IPS DF 4.7 (cell line): Measurements from ENCODE around the gene FLYWCH1.

Experiments
- DNase-seq: peaks from one replicate; pipeline ENCODE4 v3.0.0-alpha.2; 2013; ENCODE audit warnings: low spot score; ENCODE audit errors: extremely low read depth

The FLYWCH1 gene

DNA sequence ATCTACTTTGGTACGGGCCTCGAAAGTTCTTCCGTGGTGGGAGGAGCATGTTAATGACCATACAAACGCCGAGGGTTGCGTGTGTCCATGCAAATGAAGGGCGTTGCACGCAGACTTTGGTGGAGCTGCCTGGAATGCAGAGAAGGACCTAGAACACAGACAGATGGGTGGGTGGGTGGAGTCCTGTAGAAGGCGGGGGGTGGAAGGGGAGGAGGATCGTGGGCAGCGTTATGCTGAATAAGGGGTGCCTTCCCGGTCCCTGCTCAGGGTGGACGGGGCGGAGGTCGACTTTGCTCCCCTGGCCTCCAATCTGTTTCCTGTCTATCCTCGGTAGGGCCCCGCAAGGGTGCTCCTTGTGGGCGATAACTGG is 56.6 kb downstream of the FLYWCH1 start:
- no peak for DNase-seq

DNA sequence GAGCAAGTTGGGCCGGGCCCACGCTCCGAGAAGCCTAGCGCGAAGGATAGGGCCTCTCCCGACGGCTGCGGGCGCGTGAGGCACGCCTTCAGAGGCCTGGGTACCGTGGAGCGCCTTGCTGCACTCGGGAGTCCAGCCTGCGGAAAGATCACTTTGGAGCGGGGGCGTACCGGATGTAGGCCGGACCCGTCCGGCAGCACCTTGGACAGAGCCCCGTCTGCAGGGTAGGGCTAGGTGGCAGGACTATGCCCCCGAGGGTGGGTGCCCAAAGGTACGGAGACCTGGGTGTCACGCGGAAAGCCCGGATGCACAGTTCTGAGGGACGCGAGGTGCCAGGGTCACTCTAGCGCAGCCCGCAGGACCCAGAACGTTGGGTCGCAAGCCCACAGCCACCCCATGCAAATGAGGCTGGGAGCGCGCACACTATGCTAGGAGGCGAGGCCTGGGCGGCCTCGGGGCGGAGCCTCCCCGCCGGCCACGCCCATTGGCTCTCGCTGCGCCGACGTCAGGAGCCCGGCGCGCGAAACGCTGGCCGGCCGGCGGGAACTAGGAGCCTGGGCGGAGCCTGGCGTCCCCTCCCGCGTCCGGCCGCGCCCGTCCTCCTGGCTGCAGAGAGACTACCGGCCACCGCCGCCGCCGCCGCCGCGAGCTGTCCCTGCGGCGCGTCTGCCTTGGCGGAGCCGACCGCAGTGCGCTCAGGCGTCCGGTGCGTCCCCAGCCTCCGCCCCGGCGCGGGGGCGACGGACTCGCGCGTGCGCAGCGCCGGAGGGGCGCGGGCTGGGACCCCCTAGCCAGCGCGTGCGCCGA is 57.2 kb downstream of the FLYWCH1 start, which contains the start of gene PAQR4:
PAQR4 (plus strand) TSS at position 611 of the 807 bp plus-strand sequence. CDS start 327 bp downstream, outside the sequence.
- no peak for DNase-seq

DNA sequence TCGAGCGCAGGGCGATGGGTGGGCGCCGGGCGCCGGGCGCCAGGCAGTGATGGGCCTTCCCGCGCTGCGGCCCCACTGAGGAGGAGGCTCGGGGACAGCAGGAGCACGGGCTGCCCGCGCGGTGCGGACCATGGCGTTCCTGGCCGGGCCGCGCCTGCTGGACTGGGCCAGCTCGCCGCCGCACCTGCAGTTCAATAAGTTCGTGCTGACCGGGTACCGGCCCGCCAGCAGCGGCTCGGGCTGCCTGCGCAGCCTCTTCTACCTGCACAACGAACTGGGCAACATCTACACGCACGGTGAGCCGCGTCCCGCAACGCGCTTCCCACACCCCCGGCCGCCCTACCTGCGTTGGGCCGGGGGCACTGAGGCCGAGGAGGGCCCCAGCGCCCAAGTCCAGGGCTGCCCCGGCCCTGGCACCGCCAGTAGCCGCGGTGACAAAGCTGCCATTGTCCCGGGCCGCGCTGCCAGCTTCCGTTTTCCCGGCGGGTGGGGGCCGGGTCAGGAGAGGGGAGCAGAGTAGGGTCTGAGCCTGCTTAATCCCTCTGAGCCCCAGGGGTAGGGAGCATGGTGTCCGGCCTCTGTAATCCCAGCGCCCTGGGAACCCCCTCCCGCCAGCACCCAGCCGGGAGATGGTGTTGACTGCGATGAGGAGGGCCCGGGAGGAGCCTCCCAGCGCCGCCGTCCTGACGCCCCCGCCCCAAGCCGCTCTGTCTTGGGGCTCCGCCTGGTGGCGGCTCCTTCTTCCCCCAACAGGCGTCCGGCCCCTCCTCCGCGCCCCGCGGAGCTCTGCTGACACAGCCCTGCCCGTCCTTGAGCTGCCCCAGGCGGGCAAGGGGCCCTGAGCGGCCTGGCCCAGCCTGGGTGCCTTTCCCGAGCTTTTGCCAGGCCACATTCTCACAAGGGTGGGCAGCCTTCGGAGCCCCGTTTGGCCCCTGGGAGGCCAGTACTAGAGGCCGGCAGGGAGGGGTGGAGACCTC is 58.1 kb downstream of the FLYWCH1 start:
- no peak for DNase-seq

DNA sequence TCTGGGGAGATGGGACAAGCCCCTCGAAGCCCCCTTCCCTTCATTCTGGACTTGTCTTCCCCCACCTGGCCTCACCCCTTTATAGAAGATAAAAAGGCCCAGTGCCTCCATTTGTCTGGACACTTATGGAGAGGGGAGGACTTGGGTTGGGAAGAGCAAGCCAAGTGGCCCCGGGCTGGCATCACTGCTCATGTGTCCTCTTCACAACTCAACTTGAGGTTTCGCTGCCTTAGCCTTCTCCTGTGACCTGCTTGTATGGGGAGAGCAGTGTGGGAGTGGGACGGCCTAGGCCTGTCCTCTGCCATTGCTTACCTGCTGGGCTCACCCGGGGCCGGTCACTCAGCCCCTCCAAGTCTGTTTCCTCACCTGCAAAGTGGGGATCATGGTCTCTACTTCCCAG is 58.8 kb downstream of the FLYWCH1 start:
- DNase-seq: no peak

DNA sequence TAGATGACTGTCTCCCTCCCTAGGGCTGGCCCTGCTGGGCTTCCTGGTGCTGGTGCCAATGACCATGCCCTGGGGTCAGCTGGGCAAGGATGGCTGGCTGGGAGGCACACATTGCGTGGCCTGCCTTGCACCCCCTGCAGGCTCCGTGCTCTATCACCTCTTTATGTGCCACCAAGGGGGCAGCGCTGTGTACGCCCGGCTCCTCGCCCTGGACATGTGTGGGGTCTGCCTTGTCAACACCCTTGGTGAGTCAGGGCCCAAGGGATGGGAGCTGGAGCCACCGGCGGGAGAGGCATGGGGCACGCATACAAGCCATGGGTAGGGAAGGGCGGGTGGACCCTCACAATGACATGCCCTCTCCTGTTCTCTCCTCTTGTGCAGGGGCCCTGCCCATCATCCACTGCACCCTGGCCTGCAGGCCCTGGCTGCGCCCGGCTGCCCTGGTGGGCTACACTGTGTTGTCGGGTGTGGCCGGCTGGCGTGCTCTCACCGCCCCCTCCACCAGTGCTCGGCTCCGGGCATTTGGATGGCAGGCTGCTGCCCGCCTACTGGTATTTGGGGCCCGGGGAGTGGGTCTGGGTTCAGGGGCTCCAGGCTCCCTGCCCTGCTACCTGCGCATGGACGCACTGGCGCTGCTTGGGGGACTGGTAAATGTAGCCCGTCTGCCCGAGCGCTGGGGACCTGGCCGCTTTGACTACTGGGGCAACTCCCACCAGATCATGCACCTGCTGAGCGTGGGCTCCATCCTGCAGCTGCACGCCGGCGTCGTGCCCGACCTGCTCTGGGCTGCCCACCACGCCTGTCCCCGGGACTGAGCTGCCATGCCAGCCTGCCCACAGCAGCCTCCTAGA is 59.6 kb downstream of the FLYWCH1 start:
- no peak for DNase-seq

DNA sequence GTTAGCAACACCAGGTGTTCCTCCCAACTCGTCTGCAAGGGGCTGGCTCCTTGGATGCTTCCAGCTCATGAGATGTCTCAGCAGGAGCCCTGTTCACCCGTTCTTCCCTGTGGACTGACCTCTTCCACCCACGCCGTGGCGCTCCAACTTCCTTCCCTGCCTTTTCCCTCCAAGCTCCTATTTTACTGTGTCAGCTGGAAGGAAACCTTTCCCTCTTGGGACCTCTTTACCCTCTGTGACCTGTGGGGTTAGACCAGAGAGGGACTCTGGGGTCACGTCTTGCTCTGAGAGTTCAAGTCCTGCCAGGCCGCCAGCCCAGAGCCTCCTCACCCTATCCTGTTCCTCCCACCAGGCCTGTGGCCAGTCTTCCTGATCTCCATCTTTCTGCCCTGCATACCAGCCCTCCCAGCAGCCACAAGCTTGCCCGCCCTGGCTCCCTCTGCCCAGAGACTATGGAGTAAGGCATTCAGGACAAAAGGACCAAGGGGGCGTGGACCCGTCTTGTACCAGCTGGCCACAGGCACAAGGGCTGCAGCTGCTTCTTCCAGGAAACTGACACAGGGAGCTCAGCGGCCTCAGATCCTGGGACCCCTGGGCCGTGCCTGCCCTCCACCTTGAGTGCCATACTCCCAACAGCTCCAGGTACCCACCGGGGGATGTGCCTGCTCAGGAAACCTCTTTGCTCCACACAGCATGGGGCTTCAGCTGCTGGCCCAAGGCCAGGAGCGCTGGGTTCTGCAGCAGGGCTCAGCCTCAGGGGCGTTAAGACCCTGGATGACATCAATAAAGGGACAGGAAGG is 60.5 kb downstream of the FLYWCH1 start:
- DNase-seq: no peak

DNA sequence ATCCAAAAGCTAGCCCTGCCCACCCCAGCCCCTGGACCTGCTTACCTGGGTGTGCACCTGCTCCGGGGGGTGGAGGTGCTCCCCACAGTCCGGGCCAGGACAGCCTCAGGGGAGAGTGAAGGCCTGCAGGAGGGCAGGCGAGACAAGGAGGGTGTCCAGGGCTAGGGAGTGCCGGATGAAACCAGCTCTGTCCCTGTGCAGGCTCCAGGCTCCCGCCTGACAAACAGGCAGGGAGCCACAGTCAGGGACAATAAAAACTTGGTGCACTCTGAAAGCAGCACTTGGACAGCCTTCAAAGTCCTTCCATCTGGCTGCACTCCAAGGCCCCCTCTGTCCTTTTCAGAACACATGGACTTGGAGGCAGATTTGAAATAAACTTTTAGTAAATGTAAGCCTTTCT is 61.4 kb downstream of the FLYWCH1 start:
- no peak for DNase-seq

DNA sequence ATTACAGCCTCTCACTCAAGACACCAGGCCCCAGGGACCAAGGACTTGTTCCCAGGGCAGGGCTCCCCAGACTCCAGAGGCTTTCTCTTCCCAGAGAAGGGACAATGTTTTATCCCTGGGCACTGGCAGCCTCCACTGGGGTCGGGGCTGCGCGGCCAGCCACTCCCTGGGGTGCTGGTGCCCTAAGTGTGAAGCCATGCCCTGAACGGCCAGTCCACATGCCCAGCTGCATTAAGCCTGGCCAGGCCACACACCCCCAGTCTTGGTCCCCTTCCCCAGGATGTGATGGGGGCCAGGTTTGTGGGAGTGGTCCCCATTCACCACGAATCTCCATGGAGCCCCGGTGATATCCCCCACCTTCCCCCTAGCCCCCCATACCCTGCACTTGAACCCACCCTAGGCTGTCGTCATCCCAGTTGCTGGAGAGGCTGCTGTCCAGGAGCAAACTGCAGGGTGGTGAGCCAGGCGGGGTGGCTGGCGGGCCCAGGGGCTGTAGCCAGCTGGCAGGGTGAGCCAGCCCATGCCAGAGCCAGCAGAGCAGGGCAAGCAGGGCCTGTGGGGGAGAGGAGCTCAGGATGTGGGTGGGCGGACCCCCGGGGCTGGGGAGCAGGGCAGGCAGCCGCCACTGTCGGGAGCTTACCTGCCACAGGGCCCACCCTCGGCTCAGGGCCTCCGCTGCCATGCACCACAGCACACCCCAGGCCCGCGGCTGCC is 62.0 kb downstream of the FLYWCH1 start:
- no peak for DNase-seq

DNA sequence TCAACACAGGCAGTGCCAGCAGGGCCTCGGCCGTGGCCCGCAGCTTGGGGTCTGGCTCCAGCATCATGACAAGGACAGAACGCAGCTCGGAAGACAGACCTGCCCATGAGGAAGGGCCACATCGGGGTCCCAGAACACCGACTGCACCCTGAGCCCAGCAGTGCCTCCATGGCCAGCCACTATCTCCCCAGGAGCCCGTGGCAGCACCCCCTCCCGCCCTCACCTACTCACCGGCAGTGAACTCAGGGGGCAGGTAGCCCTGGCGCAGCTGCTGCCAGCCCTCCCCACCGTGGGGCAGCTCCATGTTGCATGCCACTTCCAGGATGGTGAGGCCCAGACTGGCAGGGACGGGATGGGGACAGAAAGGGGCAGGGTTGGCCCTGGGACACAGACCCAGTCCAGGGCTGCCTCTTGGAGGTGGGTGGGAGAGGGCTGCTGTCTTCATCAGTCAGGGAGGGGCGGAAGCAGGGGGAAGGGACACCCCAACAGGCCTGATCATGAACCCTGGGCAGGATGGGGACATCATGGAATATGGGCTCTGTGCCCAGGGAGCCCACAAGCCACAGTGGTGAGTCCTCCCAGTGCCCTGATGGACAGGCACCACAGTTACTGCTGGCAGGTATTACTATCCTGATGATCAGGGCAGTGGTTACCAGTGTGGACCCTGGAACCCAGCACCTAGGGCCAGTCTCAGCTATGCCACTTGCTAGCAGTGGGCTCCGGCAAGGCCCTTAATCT is 62.8 kb downstream of the FLYWCH1 start:
- no peak for DNase-seq

DNA sequence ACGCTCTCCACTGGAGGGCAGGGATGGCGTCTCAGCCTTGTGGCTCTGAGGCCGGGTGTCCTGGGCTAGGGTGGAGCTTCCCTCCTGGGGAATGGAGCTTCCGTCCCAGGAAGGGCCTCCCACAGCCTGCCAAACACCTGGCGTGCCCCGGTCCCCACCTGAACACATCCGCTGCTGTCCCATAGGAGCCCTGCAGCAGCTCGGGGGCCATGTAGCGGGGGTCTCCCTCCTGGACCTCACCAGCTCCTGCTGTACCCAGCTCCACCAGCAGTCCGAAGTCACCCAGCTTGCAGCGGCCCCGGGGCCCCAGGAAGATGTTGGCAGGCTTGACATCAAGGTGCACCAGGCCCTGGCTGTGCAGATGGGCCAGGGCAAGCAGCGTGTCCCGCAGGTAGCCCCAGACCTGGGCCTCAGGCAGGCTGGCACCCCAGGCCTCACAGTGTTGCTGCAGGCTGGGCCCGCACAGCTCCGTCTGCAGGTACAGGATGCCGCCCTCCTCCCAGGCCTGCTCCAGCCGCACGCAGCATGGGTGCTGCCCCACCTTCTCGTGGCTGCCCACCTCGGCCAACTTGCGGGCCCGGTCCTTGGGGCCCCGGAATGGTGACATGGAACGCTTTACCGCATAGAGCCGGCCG is 63.5 kb downstream of the FLYWCH1 start:
- DNase-seq: no peak

DNA sequence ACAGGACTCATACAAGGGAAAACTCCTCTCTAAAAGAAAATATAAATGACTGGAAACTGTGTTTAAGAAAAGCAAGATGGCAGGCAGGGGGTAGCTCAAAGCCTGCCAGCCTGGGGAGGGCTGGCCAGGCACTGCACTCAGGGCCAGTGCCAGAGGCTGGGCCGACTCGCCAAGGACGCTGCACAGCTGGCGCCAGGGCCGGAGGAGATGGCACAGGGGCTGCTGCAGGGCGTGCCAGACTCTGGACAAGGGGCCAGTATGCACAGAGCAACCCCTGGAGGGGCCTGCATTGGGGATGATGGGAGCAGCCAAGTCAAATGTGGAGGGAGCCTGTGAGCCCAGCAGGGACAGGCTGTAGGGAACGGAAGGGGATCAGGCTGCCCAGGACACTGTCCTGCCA is 64.5 kb downstream of the FLYWCH1 start:
- no peak for DNase-seq

DNA sequence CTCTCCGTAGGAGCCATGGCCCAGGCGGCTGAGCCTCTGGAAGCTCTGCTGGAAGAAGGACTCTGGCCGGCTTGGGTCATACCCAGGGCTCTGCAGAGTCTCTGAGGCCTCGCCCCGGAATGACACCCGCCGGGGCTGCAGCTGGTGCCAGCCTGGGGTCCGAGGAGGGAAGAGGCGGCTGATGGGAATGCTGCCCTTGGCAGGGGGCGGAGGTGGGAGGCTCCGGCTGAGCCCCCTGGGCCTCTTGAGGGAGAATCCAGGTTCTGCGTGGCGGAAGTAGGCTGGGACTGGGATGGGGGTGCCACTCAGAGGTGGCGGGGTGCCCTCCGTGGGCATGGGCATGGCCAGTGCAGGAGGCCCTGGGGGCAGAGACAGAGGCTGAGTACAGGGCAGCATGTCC is 64.9 kb downstream of the FLYWCH1 start:
- no peak for DNase-seq

DNA sequence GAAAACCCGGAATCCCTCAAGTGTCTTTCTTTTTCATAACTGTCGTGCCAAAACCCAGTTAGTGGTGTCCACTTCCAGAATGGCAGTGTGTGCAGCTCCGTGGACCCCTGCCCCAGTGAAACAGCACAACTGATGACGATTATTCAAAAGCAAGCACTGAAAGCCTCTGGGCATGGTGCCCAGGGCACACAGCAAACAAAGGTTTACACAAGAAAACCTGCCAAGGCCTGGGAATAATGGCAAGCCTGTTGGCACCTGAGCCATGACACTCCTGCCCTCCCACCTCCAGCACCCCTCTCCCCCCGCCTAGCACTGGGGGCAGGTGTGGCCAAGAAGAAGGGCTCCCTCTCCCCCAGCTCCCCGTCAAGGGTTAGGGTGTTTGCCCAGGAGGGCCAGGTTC is 65.7 kb downstream of the FLYWCH1 start:
- DNase-seq: no peak

DNA sequence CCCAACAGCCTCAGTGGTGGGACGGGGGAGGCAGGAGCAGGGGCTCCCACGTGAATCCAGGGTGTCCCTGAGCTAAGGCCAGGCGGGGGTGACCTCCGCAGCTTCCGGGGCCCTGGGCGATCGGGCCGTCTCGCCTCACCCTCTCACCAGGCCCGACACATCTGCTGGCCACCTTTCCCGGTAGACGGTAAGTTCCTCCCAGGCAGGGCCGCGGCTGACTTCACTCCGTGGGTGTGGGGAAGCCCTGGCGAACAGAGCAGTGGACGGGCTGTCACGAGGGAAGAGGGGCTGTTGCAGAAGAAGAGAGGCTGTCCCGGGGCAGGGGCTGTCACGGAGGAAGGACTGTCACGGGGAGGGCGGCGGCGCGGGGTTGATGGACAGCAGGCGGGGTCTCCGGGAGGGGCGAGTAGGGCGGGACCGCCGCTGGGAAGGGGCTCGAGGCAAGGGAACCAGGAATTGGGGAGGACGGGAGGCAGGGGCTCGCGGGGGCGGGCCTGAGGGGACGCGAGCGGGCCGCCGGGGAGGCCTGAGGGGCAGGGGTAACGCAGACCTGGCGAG is 68.0 kb downstream of the FLYWCH1 start:
- DNase-seq: no peak

DNA sequence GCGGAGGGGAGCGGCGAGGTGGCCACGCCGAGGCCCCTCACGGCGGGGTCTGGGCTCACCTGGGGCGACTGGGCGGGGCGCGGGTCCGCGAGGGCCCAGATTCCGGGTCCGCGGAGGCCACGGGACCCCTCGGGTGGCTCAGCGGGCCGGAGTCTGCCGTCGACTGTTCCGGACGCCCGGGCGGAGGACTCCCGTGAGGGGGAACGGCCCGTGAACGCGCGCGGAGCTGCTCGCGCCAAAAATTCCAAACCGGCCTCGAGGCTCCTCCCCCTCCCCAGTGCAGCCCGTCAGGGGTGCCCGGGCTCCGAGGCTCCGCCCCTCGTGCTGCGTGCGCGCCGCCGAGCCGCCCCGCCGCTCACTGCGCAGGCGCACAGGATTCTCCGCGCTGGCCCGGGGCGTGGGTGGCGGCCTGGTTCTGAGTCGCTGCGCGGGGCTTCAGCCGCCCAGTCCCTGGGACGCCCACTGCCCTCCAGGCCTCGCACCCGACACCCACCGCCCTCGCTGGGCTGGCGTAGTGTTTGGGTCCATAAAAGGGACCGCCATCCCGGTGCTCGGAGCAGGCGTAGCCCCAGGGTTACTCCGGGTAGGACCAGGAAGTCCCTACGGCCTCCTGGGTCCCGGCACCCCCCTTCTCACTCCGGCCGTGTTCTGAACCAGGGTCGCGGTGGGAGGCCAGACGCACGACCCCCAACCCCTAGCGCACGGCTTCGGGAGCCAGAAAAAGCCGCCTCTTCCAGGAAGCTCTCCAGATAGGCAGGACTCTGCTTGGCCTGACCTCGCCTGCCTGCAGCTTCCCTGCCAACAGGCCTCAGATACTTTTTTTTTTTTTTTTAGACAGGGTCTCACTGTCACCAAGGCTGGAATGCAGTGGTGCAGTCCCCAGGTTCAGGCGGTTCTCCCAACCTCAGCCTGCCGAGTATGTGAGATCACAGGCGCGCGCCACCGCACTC is 68.8 kb downstream of the FLYWCH1 start, which contains the start of gene PKMYT1:
PKMYT1 (minus strand) TSS at position 220 of the 950 bp plus-strand sequence. CDS start 789 bp downstream, outside the sequence.
- DNase-seq: no peak

DNA sequence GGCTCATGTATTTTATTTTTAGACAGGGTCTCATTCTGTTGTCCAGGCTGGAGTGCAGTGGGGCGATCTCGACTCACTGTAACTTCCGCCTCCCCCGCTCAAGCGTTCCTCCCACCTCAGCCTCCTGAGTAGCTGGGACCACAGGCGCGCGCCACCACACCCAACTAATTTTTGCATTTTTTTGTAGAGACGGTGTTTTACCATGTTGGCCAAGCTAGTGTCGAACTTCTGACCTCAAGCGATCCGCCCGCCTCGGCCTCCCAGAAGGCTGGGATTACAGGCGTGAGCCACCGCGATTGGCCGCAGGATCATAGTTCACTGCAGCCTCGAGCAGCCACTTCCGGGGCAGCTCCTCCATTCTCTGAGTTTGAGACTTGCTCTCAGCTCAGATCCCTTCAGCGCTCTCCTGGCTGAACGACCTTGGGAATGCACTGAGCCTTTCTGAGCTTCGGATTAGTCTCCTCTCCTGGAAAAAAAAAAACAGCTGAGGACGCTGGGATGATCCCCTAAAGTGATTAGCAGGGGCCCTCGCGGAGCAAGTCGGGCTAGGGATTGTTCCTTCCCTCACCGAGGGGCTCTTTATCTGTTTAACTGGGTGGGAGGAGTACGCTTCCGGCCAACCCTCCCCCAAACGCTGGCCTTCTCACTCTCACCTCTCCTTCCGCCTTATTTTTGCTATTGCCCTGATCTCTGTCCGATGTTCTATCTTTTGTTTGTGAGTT is 69.6 kb downstream of the FLYWCH1 start:
- DNase-seq: no peak

DNA sequence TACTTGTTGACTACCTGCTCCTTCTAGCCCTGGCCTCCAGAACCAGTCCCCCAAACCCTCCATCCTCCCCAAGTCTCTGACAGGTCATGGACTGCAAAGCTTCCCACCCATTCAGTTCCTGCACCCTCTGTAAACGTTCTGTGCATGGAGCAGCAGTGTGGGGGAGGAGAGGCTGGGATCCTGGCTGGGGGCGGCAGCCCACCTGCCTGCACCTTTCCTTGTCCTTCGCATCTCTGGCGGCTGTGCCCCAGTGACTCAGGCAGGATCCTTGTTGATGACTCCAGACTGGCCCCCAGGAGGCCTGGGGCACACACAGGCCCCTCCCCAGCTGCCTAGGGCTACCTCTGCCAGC is 70.1 kb downstream of the FLYWCH1 start:
- DNase-seq: no peak
